Measurements from ENCODE around the gene ZNF90. TPM values are rescaled to one million over a fixed set of nuclear protein-coding genes. Genes with fewer than 3 reads are reported as not detected.
"Not testable (repeated sequence)": the region's sequence is repeated elsewhere in the genome, so short reads cannot be mapped to it uniquely, and the experiment has no call there.

Gene ZNF90
- total and polyA plus RNA-seq, 10 of the 15 experiments (the other 5 are each of a cell fraction or from before 2014, with no cell fraction given), result 0.06 to 1.3 (median 0.18) TPM; not detected in 1

- Histone ChIP-seq H3K9me3 (replicated peaks; ENCODE audit: control insufficient read depth, insufficient read depth, low read length) (no peaks in the 10 kb centered on the region; the same call in 2 of the 3 replicates), H2AFZ (ENCODE audit: control insufficient read depth, low read depth, low read length) (no peak overlapping the region), H3K4me1 (ENCODE audit: control insufficient read depth, insufficient read depth, low read length) (no peaks in the 10 kb centered on the region), H3K79me2 (ENCODE audit: control insufficient read depth, insufficient read depth, low read length) (no peaks in the 10 kb centered on the region), H3K4me2 (ENCODE audit: control insufficient read depth, insufficient read depth) (no peak overlapping the region), H3K4me3 (no peak overlapping the region), H3K27me3 (replicated peaks in 1 of 2; ENCODE audit: control insufficient read depth in 2 of 2, insufficient read depth in 2 of 2, low read length in 1 of 2) (no peaks in the 10 kb centered on the region), H3K27ac (ENCODE audit: control insufficient read depth, insufficient read depth) (no peak overlapping the region), H3K36me3 (ENCODE audit: control insufficient read depth in 2 of 2, insufficient read depth in 2 of 2, low read length in 1 of 2) (no peaks in the 10 kb centered on the region), H4K20me1 (ENCODE audit: control insufficient read depth, insufficient read depth) (no peaks in the 10 kb centered on the region), H3K9ac (ENCODE audit: control insufficient read depth, insufficient read depth, low read length) (no peak overlapping the region)
- CTCF ChIA-PET, result no interaction called here
- FAIRE-seq (no peak), ATAC-seq (no peak), DNase-seq (ENCODE audit: low read depth, low spot score) (no peak)
- RAD21 ChIA-PET (ENCODE audit: unreplicated experiment), result no interaction called here
- TF ChIP-seq, protein P1, sequence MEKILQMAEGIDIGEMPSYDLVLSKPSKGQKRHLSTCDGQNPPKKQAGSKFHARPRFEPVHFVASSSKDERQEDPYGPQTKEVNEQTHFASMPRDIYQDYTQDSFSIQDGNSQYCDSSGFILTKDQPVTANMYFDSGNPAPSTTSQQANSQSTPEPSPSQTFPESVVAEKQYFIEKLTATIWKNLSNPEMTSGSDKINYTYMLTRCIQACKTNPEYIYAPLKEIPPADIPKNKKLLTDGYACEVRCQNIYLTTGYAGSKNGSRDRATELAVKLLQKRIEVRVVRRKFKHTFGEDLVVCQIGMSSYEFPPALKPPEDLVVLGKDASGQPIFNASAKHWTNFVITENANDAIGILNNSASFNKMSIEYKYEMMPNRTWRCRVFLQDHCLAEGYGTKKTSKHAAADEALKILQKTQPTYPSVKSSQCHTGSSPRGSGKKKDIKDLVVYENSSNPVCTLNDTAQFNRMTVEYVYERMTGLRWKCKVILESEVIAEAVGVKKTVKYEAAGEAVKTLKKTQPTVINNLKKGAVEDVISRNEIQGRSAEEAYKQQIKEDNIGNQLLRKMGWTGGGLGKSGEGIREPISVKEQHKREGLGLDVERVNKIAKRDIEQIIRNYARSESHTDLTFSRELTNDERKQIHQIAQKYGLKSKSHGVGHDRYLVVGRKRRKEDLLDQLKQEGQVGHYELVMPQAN (conservative IDR thresholded peaks at IDR 0.05), result no peak
- TF ChIP-seq STAT1 (conservative IDR thresholded peaks at IDR 0.05) (no peak), JUNB (IDR thresholded peaks at IDR 0.05) (no peak), ZNF207 (IDR thresholded peaks at IDR 0.05; ENCODE audit: borderline replicate concordance) (no peak), FOXM1 (IDR thresholded peaks at IDR 0.05; ENCODE audit: low read depth, low read length) (no peak), BRCA1 (IDR thresholded peaks at IDR 0.05; ENCODE audit: low read depth, low read length) (no peak), NFXL1 (IDR thresholded peaks at IDR 0.05; ENCODE audit: borderline replicate concordance) (no peak), SKIL (IDR thresholded peaks at IDR 0.05; ENCODE audit: low read depth, poor library complexity, severe bottlenecking) (no peak)
- no TSS peak for BruUV-seq (replicated peaks)
- SMC1A ChIA-PET (ENCODE audit: uncharacterized antibody, unreplicated experiment), result no interaction called here
- in situ Hi-C loops (cut with MboI), result no loop called here
- intact Hi-C loops (cut with micrococcal nuclease; ENCODE audit: unreplicated experiment), result no loop called here
- POLR2A ChIA-PET, result no interaction called here
- WGBS (ENCODE audit: insufficient coverage, insufficient replicate concordance, low lambda C conversion rate, missing lambda C conversion rate), result 53% methylated on average over 3 of the region's 3 CpGs
These were observed 33.1 kb upstream of the ZNF90 start for GRCh38 chr19:20044663-20045062.

GRCh38 chr19:20045742-20046141, 32.1 kb upstream of the ZNF90 start:
- WGBS (ENCODE audit: insufficient coverage, insufficient replicate concordance, low lambda C conversion rate, missing lambda C conversion rate), result 0% methylated on average over 5 of the region's 5 CpGs
- H3K79me2 ChIP-seq (ENCODE audit: control insufficient read depth, insufficient read depth, low read length); H3K4me3 ChIP-seq; FAIRE-seq; CTCF ChIA-PET; POLR2A ChIA-PET; SMC1A ChIA-PET (ENCODE audit: uncharacterized antibody, unreplicated experiment); H4K20me1 ChIP-seq (ENCODE audit: control insufficient read depth, insufficient read depth); DNase-seq (ENCODE audit: low read depth, low spot score); H3K9me3 ChIP-seq (replicated peaks; ENCODE audit: control insufficient read depth, insufficient read depth, low read length); BruUV-seq (replicated peaks); in situ Hi-C loops (cut with MboI); H3K27me3 ChIP-seq (replicated peaks in 1 of 2; ENCODE audit: control insufficient read depth in 2 of 2, insufficient read depth in 2 of 2, low read length in 1 of 2); H3K4me2 ChIP-seq (ENCODE audit: control insufficient read depth, insufficient read depth); H2AFZ ChIP-seq (ENCODE audit: control insufficient read depth, low read depth, low read length); H3K4me1 ChIP-seq (ENCODE audit: control insufficient read depth, insufficient read depth, low read length); RAD21 ChIA-PET (ENCODE audit: unreplicated experiment); H3K36me3 ChIP-seq (ENCODE audit: control insufficient read depth in 2 of 2, insufficient read depth in 2 of 2, low read length in 1 of 2); ATAC-seq; H3K9ac ChIP-seq (ENCODE audit: control insufficient read depth, insufficient read depth, low read length); H3K27ac ChIP-seq (ENCODE audit: control insufficient read depth, insufficient read depth); intact Hi-C loops (cut with micrococcal nuclease; ENCODE audit: unreplicated experiment): not testable (repeated sequence)

Data from GM12878 (cell line).